Progenitor cell of endocrine pancreas (in vitro differentiated cells): ENCODE data around the gene MMP28. TPM values are rescaled to one million over a fixed set of nuclear protein-coding genes. Genes with fewer than 3 reads are reported as not detected.

Source experiments
- DNase-seq: peaks from one replicate; pipeline ENCODE4 v3.0.0; 2021; ENCODE audit warnings: low spot score; ENCODE audit not compliant: unreplicated experiment
- H3K27ac Mint-ChIP-seq: 2 replicates; pipeline ENCODE4 v1.8.0; 2021; ENCODE audit warnings: mild to moderate bottlenecking, moderate library complexity, mixed read lengths
- H3K27me3 Mint-ChIP-seq: 2 replicates; pipeline ENCODE4 v1.8.0; 2021; ENCODE audit warnings: mixed read lengths
- H3K36me3 Mint-ChIP-seq: 2 replicates; pipeline ENCODE4 v1.8.0; 2022; ENCODE audit warnings: mixed read lengths; ENCODE audit not compliant: insufficient read depth
- H3K4me1 Mint-ChIP-seq: 2 replicates; pipeline ENCODE4 v1.8.0; 2021; ENCODE audit warnings: low read depth, mixed read lengths
- H3K4me3 Mint-ChIP-seq: 2 replicates; pipeline ENCODE4 v1.8.0; 2021; ENCODE audit warnings: low read depth, mild to moderate bottlenecking, moderate library complexity, mixed read lengths
- H3K9me3 Mint-ChIP-seq: 2 replicates; pipeline ENCODE4 v1.8.0; 2021; ENCODE audit warnings: low read depth, mixed read lengths
- total RNA-seq: library from RNA; stranded (reverse); gene quantifications from 2 replicates; pipeline ENCODE4 v1.2.1, GENCODE V29; 2021
- TF ChIP-seq, protein P1 (sequence below): fragments of 200-600 bp; sonication (generic); IDR thresholded peaks from one replicate; pipeline ENCODE4 v1.5.0; 2021; ENCODE audit warnings: antibody characterized with exemption, mild to moderate bottlenecking; ENCODE audit not compliant: unreplicated experiment

Gene MMP28
- total RNA-seq, 1 donor from 2014 or later: 0.53 TPM

DNA sequence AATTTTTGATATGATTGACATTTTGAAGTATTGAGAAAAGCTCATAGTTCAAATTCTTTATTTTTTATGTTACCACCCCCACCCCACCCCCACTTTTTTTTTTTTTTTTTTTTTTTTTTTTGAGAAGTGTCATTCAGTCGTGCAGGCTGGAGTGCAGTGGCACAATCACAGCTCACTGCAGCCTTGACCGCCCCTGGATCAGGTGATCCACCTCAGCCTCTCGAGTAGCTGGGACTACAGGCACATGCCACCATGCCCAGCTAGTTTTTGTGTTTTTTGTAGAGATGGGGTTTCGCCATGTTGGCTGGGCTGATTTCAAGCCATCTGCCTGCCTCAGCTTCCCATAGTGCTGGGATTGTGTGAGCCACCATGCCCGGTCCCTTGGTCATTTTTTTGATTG, 21.3 kb upstream of the MMP28 start:
- no peak overlapping the region for H3K27ac Mint-ChIP-seq
- no peaks in the 10 kb centered on the region for H3K27me3 Mint-ChIP-seq
- DNase-seq: no peak
- peaks cover 15% of the 10 kb centered on the region for H3K36me3 Mint-ChIP-seq
- no peaks in the 10 kb centered on the region for H3K9me3 Mint-ChIP-seq
- no peak overlapping the region for H3K4me3 Mint-ChIP-seq
- peaks cover 15% of the 10 kb centered on the region for H3K4me1 Mint-ChIP-seq
- TF ChIP-seq, protein P1, sequence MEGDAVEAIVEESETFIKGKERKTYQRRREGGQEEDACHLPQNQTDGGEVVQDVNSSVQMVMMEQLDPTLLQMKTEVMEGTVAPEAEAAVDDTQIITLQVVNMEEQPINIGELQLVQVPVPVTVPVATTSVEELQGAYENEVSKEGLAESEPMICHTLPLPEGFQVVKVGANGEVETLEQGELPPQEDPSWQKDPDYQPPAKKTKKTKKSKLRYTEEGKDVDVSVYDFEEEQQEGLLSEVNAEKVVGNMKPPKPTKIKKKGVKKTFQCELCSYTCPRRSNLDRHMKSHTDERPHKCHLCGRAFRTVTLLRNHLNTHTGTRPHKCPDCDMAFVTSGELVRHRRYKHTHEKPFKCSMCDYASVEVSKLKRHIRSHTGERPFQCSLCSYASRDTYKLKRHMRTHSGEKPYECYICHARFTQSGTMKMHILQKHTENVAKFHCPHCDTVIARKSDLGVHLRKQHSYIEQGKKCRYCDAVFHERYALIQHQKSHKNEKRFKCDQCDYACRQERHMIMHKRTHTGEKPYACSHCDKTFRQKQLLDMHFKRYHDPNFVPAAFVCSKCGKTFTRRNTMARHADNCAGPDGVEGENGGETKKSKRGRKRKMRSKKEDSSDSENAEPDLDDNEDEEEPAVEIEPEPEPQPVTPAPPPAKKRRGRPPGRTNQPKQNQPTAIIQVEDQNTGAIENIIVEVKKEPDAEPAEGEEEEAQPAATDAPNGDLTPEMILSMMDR: no peak

GRCh38 chr17:35812456-35812855, 17.0 kb upstream of the MMP28 start:
- Mint-ChIP-seq H3K4me3 (no peak overlapping the region), H3K9me3 (no peaks in the 10 kb centered on the region)

GRCh38 chr17:35811759-35812158, 16.3 kb upstream of the MMP28 start:
- no peak overlapping the region for H3K4me3 Mint-ChIP-seq
- DNase-seq: no peak
- no peak overlapping the region for H3K27ac Mint-ChIP-seq
- TF ChIP-seq, protein P1: no peak
- peaks cover 8% of the 10 kb centered on the region for H3K27me3 Mint-ChIP-seq
- peaks cover 5% of the 10 kb centered on the region for H3K36me3 Mint-ChIP-seq
- H3K4me1 Mint-ChIP-seq: peaks cover 14% of the 10 kb centered on the region
- no peaks in the 10 kb centered on the region for H3K9me3 Mint-ChIP-seq

More at GRCh38 chr17:35812456-35812855, 17.0 kb upstream of the MMP28 start:
- peaks cover 20% of the 10 kb centered on the region for H3K4me1 Mint-ChIP-seq
- TF ChIP-seq, protein P1: no peak
- peaks cover 6% of the 10 kb centered on the region for H3K27me3 Mint-ChIP-seq
- no peak overlapping the region for H3K27ac Mint-ChIP-seq
- peaks cover 5% of the 10 kb centered on the region for H3K36me3 Mint-ChIP-seq
- DNase-seq: no peak

DNA sequence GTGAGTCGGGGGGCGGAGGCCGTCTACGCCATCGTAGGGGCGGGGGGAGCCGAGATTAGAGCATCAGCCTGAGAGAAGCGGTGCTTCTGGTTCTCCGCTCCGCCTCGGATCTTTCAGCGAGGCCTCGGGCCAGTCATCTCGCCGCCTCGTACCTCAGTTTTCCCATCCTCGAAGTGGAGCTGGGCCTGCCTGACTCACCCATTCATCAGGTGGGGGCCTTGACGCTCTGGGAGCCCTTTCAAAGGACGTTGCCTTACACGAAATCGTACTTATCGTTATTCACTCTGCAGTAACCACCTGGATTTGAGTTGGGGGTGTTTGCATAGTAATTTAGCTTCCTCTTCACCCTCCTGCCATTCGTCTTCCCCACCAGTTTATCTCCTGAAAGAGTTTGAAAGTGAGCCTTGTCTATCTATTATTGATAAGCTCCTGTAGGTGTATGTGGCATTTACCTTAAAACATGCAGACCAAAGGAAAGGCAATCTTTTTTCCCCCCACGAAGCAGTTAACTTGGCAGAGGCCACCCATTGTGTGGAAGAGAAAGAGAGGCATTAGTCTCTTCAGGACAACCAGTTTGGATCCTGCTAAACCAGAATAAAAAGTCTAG, 14.5 kb upstream of the MMP28 start:
- Mint-ChIP-seq H3K27me3 (peaks cover 11% of the 10 kb centered on the region), H3K4me3 (peak overlapping the region; percentile 81), H3K9me3 (no peaks in the 10 kb centered on the region), H3K36me3 (peaks cover 5% of the 10 kb centered on the region), H3K27ac (peak overlapping the region; percentile 99), H3K4me1 (peaks cover 12% of the 10 kb centered on the region)
- TF ChIP-seq, protein P1: no peak
- DNase-seq: no peak

- Mint-ChIP-seq H3K36me3 (peaks cover 5% of the 10 kb centered on the region), H3K9me3 (no peaks in the 10 kb centered on the region), H3K4me3 (peak within 1 kb of the TSS; percentile 81), H3K27ac (peak within 1 kb of the TSS; percentile 99), H3K27me3 (peaks cover 11% of the 10 kb centered on the region), H3K4me1 (peaks cover 12% of the 10 kb centered on the region)
- TF ChIP-seq, protein P1: peak; percentile 71
- peak; percentile 92 for DNase-seq
Measured at GRCh38 chr17:35808962-35809854, 13.8 kb upstream of the MMP28 start, which contains the start of gene TAF15. Gene TAF15 (plus strand): TSS chr17:35809484. CDS start chr17:35809570, 86 bp downstream.
